GM21423 (cell line): Measurements from ENCODE around the gene CBX8.

ENCODE experiments used
- ATAC-seq: cut with Tn5 transposase; IDR thresholded peaks from one replicate; pipeline ENCODE4 v1.9.1; 2021; ENCODE audit warnings: mild to moderate bottlenecking, moderate library complexity; ENCODE audit not compliant: unreplicated experiment

Gene CBX8

GRCh38 chr17:79796763-79797491 lies at the start of gene CBX8:
TSS of gene CBX8 (minus strand) at chr17:79797077. CDS start at chr17:79796998, 79 bp downstream.
- ATAC-seq, result peak; percentile 89

- no peak for ATAC-seq
Observed at GRCh38 chr17:79845601-79845949, 48.7 kb upstream of the CBX8 start.

GRCh38 chr17:79844869-79845600 lies 48.2 kb upstream of the CBX8 start:
- ATAC-seq, result no peak

GRCh38 chr17:79843816-79844800 lies 47.2 kb upstream of the CBX8 start:
- ATAC-seq, result no peak

GRCh38 chr17:79843474-79843815 lies 46.6 kb upstream of the CBX8 start:
- ATAC-seq, result no peak

- no peak for ATAC-seq
Observed at GRCh38 chr17:79842656-79843473, 46.0 kb upstream of the CBX8 start.

- no peak for ATAC-seq
Observed at GRCh38 chr17:79842136-79842655, 45.3 kb upstream of the CBX8 start.

- no peak for ATAC-seq
Observed at GRCh38 chr17:79841369-79842135, 44.7 kb upstream of the CBX8 start.

GRCh38 chr17:79840989-79841286 lies 44.1 kb upstream of the CBX8 start:
- ATAC-seq, result no peak

GRCh38 chr17:79840269-79840988 lies 43.6 kb upstream of the CBX8 start:
- ATAC-seq, result no peak

GRCh38 chr17:79839356-79840268 lies 42.7 kb upstream of the CBX8 start, which contains the start of gene CBX4:
TSS of gene CBX4 (minus strand) at chr17:79839440. CDS start at chr17:79839251, 189 bp downstream.
- ATAC-seq, result peak; percentile 64

GRCh38 chr17:79838522-79839274 lies 41.8 kb upstream of the CBX8 start:
- peak; percentile 10 for ATAC-seq

GRCh38 chr17:79837888-79838521 lies 41.1 kb upstream of the CBX8 start:
- ATAC-seq, result no peak

GRCh38 chr17:79836972-79837887 lies 40.4 kb upstream of the CBX8 start:
- ATAC-seq, result peak; percentile 29

- no peak for ATAC-seq
Observed at GRCh38 chr17:79836510-79836971, 39.7 kb upstream of the CBX8 start.
